Activated naive CD4-positive, alpha-beta T cell treated with anti-CD3 and anti-CD28 coated beads, Interleukin-2, amount 50 U/mL, for 72 hours (primary cell): ENCODE results near the gene LIN52. TPM values are rescaled to one million over a fixed set of nuclear protein-coding genes. Genes with fewer than 3 reads are reported as not detected.
A peak's percentile ranks its signal among the peaks of the same experiment; 100 is the strongest.

Source experiments
- ATAC-seq, 2 donors: fragments of 150-1000 bp; cut with Tn5 transposase; 2 replicates each; pipeline ENCODE4 v1.10.0; 2021; ENCODE audit warnings: mild to moderate bottlenecking in 2 of 2, moderate library complexity in 2 of 2
- DNase-seq, 2 donors: peaks; one replicate each; pipeline ENCODE4 v3.0.0; 2021 to 2022; ENCODE audit warnings: low spot score in 2 of 2
- H3K27ac Mint-ChIP-seq, 2 donors: one replicate each; pipeline ENCODE4 v1.8.0; 2022; ENCODE audit warnings: mild to moderate bottlenecking in 2 of 2, mixed read lengths in 2 of 2
- H3K36me3 Mint-ChIP-seq, 2 donors: one replicate each; pipeline ENCODE4 v1.8.0; 2022; ENCODE audit warnings: mixed read lengths in 2 of 2
- H3K9me3 Mint-ChIP-seq, 2 donors: one replicate each; pipeline ENCODE4 v1.8.0; 2022; ENCODE audit warnings: mixed read lengths in 2 of 2
- total RNA-seq, 2 donors: library from RNA; stranded (reverse); gene quantifications; one replicate each; pipeline ENCODE4 v1.2.3, GENCODE V29; 2022

Gene LIN52
- 10 to 100 TPM; 12.0 to 29.7 TPM for total RNA-seq

- peaks cover 0 to 4% of the 10 kb centered on the region in 2 donors for H3K9me3 Mint-ChIP-seq
- peaks cover 7 to 10% of the 10 kb centered on the region in 2 donors for H3K36me3 Mint-ChIP-seq
- ATAC-seq = peak; percentile 89 to 91
- H3K27ac Mint-ChIP-seq = peak within 1 kb of the TSS; percentile 99 to 100
- peak; percentile 98 to 99 for DNase-seq
Observed at GRCh38 chr14:74084277-74085046, at the start of gene LIN52, which contains the start of gene ALDH6A1. LIN52 (plus strand) TSS chr14:74084956; CDS start chr14:74084975, 19 bp downstream. ALDH6A1 (minus strand) TSS chr14:74084453; CDS start chr14:74084394, 59 bp downstream.

GRCh38 chr14:74035556-74035955 is 49.2 kb upstream of the LIN52 start:
- H3K9me3 Mint-ChIP-seq = no peaks in the 10 kb centered on the region
- H3K36me3 Mint-ChIP-seq = no peaks in the 10 kb centered on the region
- H3K27ac Mint-ChIP-seq = no peak overlapping the region
- DNase-seq (no peak), ATAC-seq (no peak)

GRCh38 chr14:74038020-74038859 is 46.5 kb upstream of the LIN52 start:
- Mint-ChIP-seq H3K36me3 (no peaks in the 10 kb centered on the region), H3K27ac (no peak overlapping the region), H3K9me3 (no peaks in the 10 kb centered on the region)
- no peak for DNase-seq
- ATAC-seq = peak; percentile 43 to 53

GRCh38 chr14:74042296-74042695 is 42.5 kb upstream of the LIN52 start:
- Mint-ChIP-seq H3K36me3 (no peaks in the 10 kb centered on the region), H3K9me3 (no peaks in the 10 kb centered on the region), H3K27ac (no peak overlapping the region)
- DNase-seq (no peak), ATAC-seq (no peak)

- no peaks in the 10 kb centered on the region for H3K36me3 Mint-ChIP-seq
- no peaks in the 10 kb centered on the region for H3K9me3 Mint-ChIP-seq
- H3K27ac Mint-ChIP-seq = no peak overlapping the region
- no peak for ATAC-seq
- no peak for DNase-seq
Observed at GRCh38 chr14:74045522-74045921, 39.2 kb upstream of the LIN52 start.

- DNase-seq (no peak), ATAC-seq (no peak)
- no peaks in the 10 kb centered on the region for H3K36me3 Mint-ChIP-seq
- H3K9me3 Mint-ChIP-seq = no peaks in the 10 kb centered on the region
- no peak overlapping the region for H3K27ac Mint-ChIP-seq
Observed at GRCh38 chr14:74048281-74048680, 36.5 kb upstream of the LIN52 start.

- Mint-ChIP-seq H3K36me3 (no peaks in the 10 kb centered on the region), H3K9me3 (no peaks in the 10 kb centered on the region), H3K27ac (no peak overlapping the region)
- no peak for DNase-seq
- no peak for ATAC-seq
Observed at GRCh38 chr14:74049876-74050495, 34.8 kb upstream of the LIN52 start.

GRCh38 chr14:74062809-74063150 is 22.0 kb upstream of the LIN52 start:
- DNase-seq (no peak), ATAC-seq (peak in 1 of 2 donors; percentile 67)
- no peaks in the 10 kb centered on the region for H3K9me3 Mint-ChIP-seq
- no peaks in the 10 kb centered on the region for H3K36me3 Mint-ChIP-seq
- H3K27ac Mint-ChIP-seq = peak overlapping the region in 1 of 2 donors; percentile 62

- ATAC-seq (no peak), DNase-seq (no peak)
- H3K9me3 Mint-ChIP-seq = no peaks in the 10 kb centered on the region
- H3K36me3 Mint-ChIP-seq = no peaks in the 10 kb centered on the region
- no peak overlapping the region for H3K27ac Mint-ChIP-seq
Observed at GRCh38 chr14:74064426-74064825, 20.3 kb upstream of the LIN52 start.

GRCh38 chr14:74064883-74065282 is 19.9 kb upstream of the LIN52 start:
- no peaks in the 10 kb centered on the region for H3K36me3 Mint-ChIP-seq
- H3K27ac Mint-ChIP-seq = no peak overlapping the region
- no peak for ATAC-seq

GRCh38 chr14:74065746-74066575 is 18.8 kb upstream of the LIN52 start:
- Mint-ChIP-seq H3K9me3 (no peaks in the 10 kb centered on the region), H3K36me3 (no peaks in the 10 kb centered on the region), H3K27ac (no peak overlapping the region)
- ATAC-seq (no peak), DNase-seq (no peak)

More at GRCh38 chr14:74064883-74065282, 19.9 kb upstream of the LIN52 start:
- no peaks in the 10 kb centered on the region for H3K9me3 Mint-ChIP-seq
- no peak for DNase-seq

GRCh38 chr14:74077401-74077800 is 7.4 kb upstream of the LIN52 start:
- Mint-ChIP-seq H3K9me3 (no peaks in the 10 kb centered on the region), H3K36me3 (no peaks in the 10 kb centered on the region)
- ATAC-seq = no peak

GRCh38 chr14:74080820-74081460 is 3.8 kb upstream of the LIN52 start:
- ATAC-seq = no peak
- Mint-ChIP-seq H3K36me3 (peaks cover 0 to 10% of the 10 kb centered on the region in 2 donors), H3K27ac (no peak overlapping the region), H3K9me3 (no peaks in the 10 kb centered on the region)
- DNase-seq = no peak

More at GRCh38 chr14:74077401-74077800, 7.4 kb upstream of the LIN52 start:
- no peak overlapping the region for H3K27ac Mint-ChIP-seq
- no peak for DNase-seq

- H3K9me3 Mint-ChIP-seq = no peaks in the 10 kb centered on the region
- H3K27ac Mint-ChIP-seq = no peak overlapping the region
- ATAC-seq (no peak), DNase-seq (no peak)
- H3K36me3 Mint-ChIP-seq = peaks cover 0 to 10% of the 10 kb centered on the region in 2 donors
Observed at GRCh38 chr14:74081491-74081890, 3.3 kb upstream of the LIN52 start.

GRCh38 chr14:74083161-74083560 is 1.6 kb upstream of the LIN52 start:
- peaks cover 0 to 10% of the 10 kb centered on the region in 2 donors for H3K36me3 Mint-ChIP-seq
- ATAC-seq (no peak), DNase-seq (no peak)
- H3K27ac Mint-ChIP-seq = peak overlapping the region in 1 of 2 donors; percentile 100
- no peaks in the 10 kb centered on the region for H3K9me3 Mint-ChIP-seq

- no peak for DNase-seq
- Mint-ChIP-seq H3K27ac (peak overlapping the region; percentile 90 to 100), H3K36me3 (peaks cover 2 to 10% of the 10 kb centered on the region in 2 donors), H3K9me3 (no peaks in the 10 kb centered on the region)
- peak in 1 of 2 donors; percentile 7 for ATAC-seq
Observed at GRCh38 chr14:74083784-74084276, 926 bp upstream of the LIN52 start.
